Effector memory CD4-positive, alpha-beta T cell (primary cell): ENCODE data around the gene MTF1.

Experiments used
- DNase-seq, 3 donors: peaks; one replicate each; pipeline ENCODE4 v3.0.0-alpha.2; 2020
- H3K27ac ChIP-seq: 2 replicates; pipeline ENCODE4 v1.7.0; 2013; ENCODE audit warnings: mild to moderate bottlenecking, low read length, moderate library complexity; ENCODE audit not compliant: insufficient read depth, poor library complexity, severe bottlenecking
- H3K27me3 ChIP-seq: replicated peaks from 2 replicates; pipeline ENCODE4 v1.7.0; 2013; ENCODE audit warnings: mild to moderate bottlenecking, low read length; ENCODE audit not compliant: insufficient read depth, control insufficient read depth, poor library complexity, severe bottlenecking
- H3K36me3 ChIP-seq: 2 replicates; pipeline ENCODE4 v1.7.0; 2013; ENCODE audit warnings: mild to moderate bottlenecking, low read length, moderate library complexity; ENCODE audit not compliant: control insufficient read depth, insufficient read depth
- H3K4me1 ChIP-seq: 2 replicates; pipeline ENCODE4 v1.7.0; 2013; ENCODE audit warnings: low read length, mild to moderate bottlenecking; ENCODE audit not compliant: control insufficient read depth, insufficient read depth, poor library complexity, severe bottlenecking
- H3K4me3 ChIP-seq: 2 replicates; pipeline ENCODE4 v1.7.0; 2013; ENCODE audit warnings: low read length, low read depth, mild to moderate bottlenecking; ENCODE audit not compliant: insufficient read depth, poor library complexity, severe bottlenecking
- H3K9me3 ChIP-seq: 2 replicates; pipeline ENCODE4 v1.7.0; 2013; ENCODE audit warnings: mild to moderate bottlenecking, low read length, moderate library complexity; ENCODE audit not compliant: control insufficient read depth

The MTF1 gene

GRCh38 chr1:37893673-37894072 lies 34.3 kb upstream of the MTF1 start:
- DNase-seq = no peak
- no peaks in the 10 kb centered on the region for H3K9me3 ChIP-seq
- H3K4me3 ChIP-seq = no peak overlapping the region
- no peaks in the 10 kb centered on the region for H3K27me3 ChIP-seq
- no peak overlapping the region for H3K27ac ChIP-seq
- H3K4me1 ChIP-seq = no peaks in the 10 kb centered on the region
- peaks cover 10% of the 10 kb centered on the region for H3K36me3 ChIP-seq

- peaks cover 23% of the 10 kb centered on the region for H3K36me3 ChIP-seq
- DNase-seq = no peak
- H3K9me3 ChIP-seq = no peaks in the 10 kb centered on the region
- H3K27me3 ChIP-seq = no peaks in the 10 kb centered on the region
- no peak overlapping the region for H3K4me3 ChIP-seq
- no peak overlapping the region for H3K27ac ChIP-seq
- H3K4me1 ChIP-seq = no peaks in the 10 kb centered on the region
Observed at GRCh38 chr1:37892151-37893047, 33.0 kb upstream of the MTF1 start.

DNA sequence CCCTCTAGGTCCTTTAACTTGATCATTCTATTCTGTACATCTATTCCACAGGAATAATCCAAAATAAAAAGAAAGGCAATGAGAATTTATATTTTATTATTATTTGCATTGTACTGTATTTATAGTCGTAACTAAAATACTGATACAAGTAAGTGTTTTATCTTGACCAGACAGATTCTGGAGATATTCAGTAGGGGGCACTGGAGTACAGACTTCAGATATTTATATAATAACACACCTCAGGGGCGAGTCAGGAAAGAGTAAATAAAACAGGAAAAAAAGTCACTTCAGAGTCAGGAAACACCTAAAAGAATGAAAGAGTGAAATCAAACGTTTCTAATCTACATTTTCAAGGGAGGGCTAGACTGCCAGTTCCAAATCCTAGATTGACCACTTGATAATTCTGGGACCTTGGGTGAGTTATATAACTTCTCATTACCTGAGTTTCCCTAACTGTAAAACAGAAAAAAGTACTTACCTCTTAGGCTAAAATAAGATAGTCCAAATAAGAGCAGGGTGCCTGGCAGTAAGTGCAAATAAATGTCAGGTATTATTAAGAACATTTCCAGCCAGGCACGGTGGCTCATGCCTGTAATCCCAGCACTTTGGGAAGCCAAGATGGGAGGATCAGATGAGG lies 31.1 kb upstream of the MTF1 start:
- Histone ChIP-seq H3K27ac (no peak overlapping the region), H3K4me1 (no peaks in the 10 kb centered on the region), H3K36me3 (peaks cover 42% of the 10 kb centered on the region), H3K4me3 (no peak overlapping the region), H3K27me3 (no peaks in the 10 kb centered on the region), H3K9me3 (no peaks in the 10 kb centered on the region)
- DNase-seq = no peak

DNA sequence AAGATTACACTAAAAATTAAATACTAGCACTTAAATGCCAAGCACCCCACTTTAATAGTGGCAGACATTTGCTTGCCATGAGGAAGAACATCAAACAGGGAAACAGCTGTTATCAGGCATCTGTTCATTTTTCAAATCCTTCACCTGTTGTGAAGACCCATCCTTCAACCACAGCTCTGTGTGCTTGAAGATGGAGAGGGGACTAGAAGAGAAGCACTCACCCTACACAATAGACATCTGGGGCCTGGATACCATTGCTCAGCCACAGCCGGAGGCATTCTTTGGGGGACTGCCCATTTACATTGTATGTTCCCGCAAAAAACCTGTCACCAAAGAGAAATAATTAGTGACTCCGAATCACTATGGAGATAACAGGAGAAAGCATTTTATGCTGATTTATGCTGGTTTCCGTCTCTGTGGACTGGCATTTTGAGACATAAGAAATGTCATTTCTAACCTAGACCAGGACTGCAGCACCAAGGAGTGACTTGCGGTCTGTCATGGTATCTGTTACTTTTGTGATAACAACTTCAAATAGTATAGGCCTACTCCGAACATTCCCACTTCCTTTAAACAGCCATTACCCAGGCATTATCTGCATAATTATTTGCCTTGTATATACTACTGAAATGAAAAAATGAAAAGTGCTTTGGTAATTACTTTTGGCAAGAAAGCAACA lies 28.8 kb upstream of the MTF1 start:
- Histone ChIP-seq H3K36me3 (peaks cover 55% of the 10 kb centered on the region), H3K27ac (no peak overlapping the region), H3K4me1 (no peaks in the 10 kb centered on the region), H3K27me3 (no peaks in the 10 kb centered on the region), H3K4me3 (no peak overlapping the region), H3K9me3 (no peaks in the 10 kb centered on the region)
- DNase-seq = no peak

DNA sequence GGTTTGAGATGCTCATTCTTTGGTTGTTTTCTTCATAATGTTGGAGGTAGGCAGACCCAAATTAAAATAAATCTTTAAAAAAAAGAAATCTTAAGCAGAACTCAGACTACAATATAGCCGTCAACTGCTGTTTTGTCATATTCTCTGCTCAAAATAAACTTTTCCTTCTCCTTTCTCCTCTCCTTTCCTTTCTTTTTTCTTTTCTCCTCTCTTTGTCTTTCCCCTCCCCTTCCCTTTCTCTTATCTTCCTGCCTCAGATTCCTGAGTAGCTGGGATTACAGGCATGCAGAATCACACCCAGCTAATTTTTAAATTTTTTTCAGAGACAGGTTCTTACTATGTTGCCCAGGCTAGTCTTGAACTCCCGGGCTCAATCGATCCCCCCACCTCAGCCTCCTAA lies 24.8 kb upstream of the MTF1 start:
- H3K4me3 ChIP-seq = no peak overlapping the region
- H3K4me1 ChIP-seq = no peaks in the 10 kb centered on the region
- peaks cover 77% of the 10 kb centered on the region for H3K36me3 ChIP-seq
- no peak overlapping the region for H3K27ac ChIP-seq
- H3K27me3 ChIP-seq = no peaks in the 10 kb centered on the region
- H3K9me3 ChIP-seq = no peaks in the 10 kb centered on the region
- no peak for DNase-seq

DNA sequence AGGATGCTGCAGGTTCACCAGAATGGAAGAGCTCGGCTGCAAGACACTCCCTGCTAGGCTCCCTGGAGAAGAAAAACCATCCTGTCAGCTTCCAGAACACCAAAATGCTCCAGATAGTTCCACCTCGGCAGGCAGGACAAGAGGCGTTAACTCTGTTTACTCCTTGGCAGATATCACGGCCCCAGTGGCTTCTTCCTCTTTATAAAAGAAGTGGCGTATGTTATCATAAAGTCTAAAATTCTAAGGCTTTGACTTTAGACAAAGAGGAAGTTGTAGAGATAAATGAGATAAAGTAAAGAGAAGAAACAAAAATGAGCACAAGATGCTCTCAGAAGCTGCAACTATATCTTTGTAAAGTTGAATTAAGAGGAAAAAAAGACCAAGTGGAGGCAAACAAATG lies 24.3 kb upstream of the MTF1 start:
- Histone ChIP-seq H3K4me3 (no peak overlapping the region), H3K27ac (no peak overlapping the region), H3K27me3 (no peaks in the 10 kb centered on the region), H3K9me3 (no peaks in the 10 kb centered on the region), H3K4me1 (no peaks in the 10 kb centered on the region), H3K36me3 (peaks cover 74% of the 10 kb centered on the region)
- DNase-seq = no peak

GRCh38 chr1:37879865-37880264 lies 20.5 kb upstream of the MTF1 start:
- H3K4me1 ChIP-seq = no peaks in the 10 kb centered on the region
- no peak overlapping the region for H3K4me3 ChIP-seq
- no peak for DNase-seq
- H3K36me3 ChIP-seq = peaks cover 49% of the 10 kb centered on the region
- no peaks in the 10 kb centered on the region for H3K27me3 ChIP-seq
- H3K27ac ChIP-seq = no peak overlapping the region
- no peaks in the 10 kb centered on the region for H3K9me3 ChIP-seq

DNA sequence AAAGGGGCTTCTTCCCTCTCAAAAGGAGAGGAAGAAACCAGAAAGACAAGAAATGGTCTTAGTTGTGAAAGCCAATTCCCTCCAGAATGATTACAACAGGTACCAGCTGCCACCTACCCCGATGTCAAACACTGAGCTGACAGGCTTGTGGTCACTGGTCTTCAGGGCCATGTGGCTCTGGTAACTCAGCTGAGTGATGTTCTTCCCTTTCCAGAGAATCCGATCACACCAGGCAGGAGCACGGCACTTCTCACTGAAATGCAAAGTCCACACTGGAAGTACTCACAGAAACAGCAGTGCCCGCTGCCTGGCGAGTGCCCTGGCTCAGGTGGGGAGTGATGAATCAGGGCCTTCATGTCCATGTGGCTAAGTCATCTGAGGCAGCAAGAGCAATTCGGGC lies 18.7 kb upstream of the MTF1 start:
- no peak overlapping the region for H3K4me3 ChIP-seq
- no peak for DNase-seq
- H3K27me3 ChIP-seq = no peaks in the 10 kb centered on the region
- H3K36me3 ChIP-seq = peaks cover 50% of the 10 kb centered on the region
- no peaks in the 10 kb centered on the region for H3K4me1 ChIP-seq
- no peak overlapping the region for H3K27ac ChIP-seq
- H3K9me3 ChIP-seq = no peaks in the 10 kb centered on the region

GRCh38 chr1:37875833-37876232 lies 16.4 kb upstream of the MTF1 start:
- Histone ChIP-seq H3K4me3 (no peak overlapping the region), H3K27ac (no peak overlapping the region), H3K36me3 (peaks cover 47% of the 10 kb centered on the region), H3K4me1 (no peaks in the 10 kb centered on the region), H3K9me3 (no peaks in the 10 kb centered on the region), H3K27me3 (no peaks in the 10 kb centered on the region)
- no peak for DNase-seq

GRCh38 chr1:37872692-37873091 lies 13.3 kb upstream of the MTF1 start:
- no peaks in the 10 kb centered on the region for H3K4me1 ChIP-seq
- peaks cover 44% of the 10 kb centered on the region for H3K36me3 ChIP-seq
- H3K9me3 ChIP-seq = no peaks in the 10 kb centered on the region
- H3K4me3 ChIP-seq = no peak overlapping the region
- DNase-seq = no peak
- no peaks in the 10 kb centered on the region for H3K27me3 ChIP-seq
- no peak overlapping the region for H3K27ac ChIP-seq
